Keratinocyte (primary cell): Measurements from ENCODE around the gene IFT25.
"Not testable (repeated sequence)": the region's sequence is repeated elsewhere in the genome, so short reads cannot be mapped to it uniquely, and the experiment has no call there.

Experiments used
- CTCF ChIP-seq, 3 experiments: IDR thresholded peaks in 1 of 3; conservative IDR thresholded peaks in 1 of 3; optimal IDR thresholded peaks in 1 of 3; 2 replicates in 2 of 3; 3 replicates in 1 of 3; pipeline versions ENCODE3 to v1.5.1; 2011; ENCODE audit warnings: low read length in 3 of 3, mild to moderate bottlenecking in 3 of 3, moderate library complexity in 2 of 3, control low read depth in 1 of 3, inconsistent platforms in 1 of 3; ENCODE audit not compliant: insufficient read depth in 2 of 3; ENCODE audit errors: extremely low read depth in 1 of 3
- EZH2 ChIP-seq: IDR thresholded peaks from one replicate; pipeline ENCODE4 v1.6.1; 2012; ENCODE audit warnings: inconsistent platforms, mild to moderate bottlenecking, low read length, moderate library complexity

- not testable (repeated sequence) for TF ChIP-seq CTCF (optimal IDR thresholded peaks at IDR 0.05 in 1 of 3, IDR thresholded peaks at IDR 0.05 in 1 of 3, conservative IDR thresholded peaks at IDR 0.05 in 1 of 3; ENCODE audit: extremely low read depth in 1 of 3, insufficient read depth in 2 of 3, low read length in 3 of 3); EZH2
These were observed 63.6 kb downstream of the IFT25 start for GRCh38 chr1:53881853-53882252.
